SU-DHL-6 (cell line): ENCODE measurements around the gene OAS3.

Experiments used
- H2AFZ ChIP-seq: fragments of 200-600 bp; sonication (generic); 2 replicates; pipeline ENCODE4 v1.6.1; 2014; ENCODE audit warnings: low read depth, mild to moderate bottlenecking, moderate library complexity, mixed read lengths, antibody characterized with exemption, low read length; ENCODE audit not compliant: severe bottlenecking
- H3F3A ChIP-seq: fragments of 200-600 bp; shearing (Covaris generic); 2 replicates; pipeline ENCODE4 v1.6.0; 2016; ENCODE audit warnings: antibody characterized with exemption, mild to moderate bottlenecking; ENCODE audit not compliant: insufficient read depth
- H3K27ac ChIP-seq: fragments of 200-600 bp; sonication (generic); 2 replicates; pipeline ENCODE4 v1.5.1; 2016; ENCODE audit warnings: low read depth, mild to moderate bottlenecking, low read length, moderate library complexity, mixed read lengths
- H3K27me3 ChIP-seq: fragments of 200-600 bp; sonication (generic), shearing (Covaris generic); 2 replicates; pipeline ENCODE4 v1.6.0; 2014; ENCODE audit warnings: mild to moderate bottlenecking, low read length
- H3K36me3 ChIP-seq: fragments of 200-600 bp; sonication (generic); 2 replicates; pipeline ENCODE4 v1.6.1; 2014; ENCODE audit warnings: mild to moderate bottlenecking, low read length, mixed read lengths
- H3K4me2 ChIP-seq: fragments of 300-600, 200-600 bp; shearing (Covaris generic), sonication (generic); 2 replicates; pipeline ENCODE4 v1.6.0; 2014; ENCODE audit warnings: low read length, low read depth, mild to moderate bottlenecking; ENCODE audit not compliant: poor library complexity, severe bottlenecking
- H3K4me3 ChIP-seq: fragments of 200-600 bp; sonication (generic); 2 replicates; pipeline ENCODE4 v1.5.1; 2014; ENCODE audit warnings: antibody characterized with exemption, low read length, mild to moderate bottlenecking, mixed read lengths; ENCODE audit not compliant: insufficient read depth, poor library complexity, severe bottlenecking
- H3K79me2 ChIP-seq: fragments of 200-600 bp; sonication (generic); 2 replicates; pipeline ENCODE4 v1.6.1; 2014; ENCODE audit warnings: mild to moderate bottlenecking, low read length, moderate library complexity; ENCODE audit not compliant: insufficient read depth
- H3K9ac ChIP-seq: fragments of 200-600 bp; sonication (generic); 2 replicates; pipeline ENCODE4 v1.7.0; 2014; ENCODE audit warnings: mild to moderate bottlenecking, low read length
- H3K9me2 ChIP-seq: fragments of 200-600 bp; sonication (generic); replicated peaks from 2 replicates; pipeline ENCODE4 v1.6.1; 2014; ENCODE audit warnings: low read length; ENCODE audit not compliant: insufficient read depth
- H3K9me3 ChIP-seq: fragments of 200-600 bp; sonication (generic); 2 replicates; pipeline ENCODE4 v1.6.1; 2014; ENCODE audit warnings: low read length, mixed read lengths; ENCODE audit not compliant: insufficient read depth
- H4K20me1 ChIP-seq: fragments of 200-600 bp; sonication (generic); 2 replicates; pipeline ENCODE4 v1.6.1; 2014; ENCODE audit warnings: low read depth, mild to moderate bottlenecking, antibody characterized with exemption, low read length, moderate library complexity, mixed read lengths
- CTCF ChIP-seq: fragments of 200-600 bp; sonication (generic); IDR thresholded peaks from one replicate; pipeline ENCODE4 v1.5.1; 2017; ENCODE audit warnings: antibody characterized with exemption, mild to moderate bottlenecking, low read length, moderate library complexity; ENCODE audit not compliant: insufficient read depth, poor library complexity, severe bottlenecking
- EZH2phosphoT487 ChIP-seq: fragments of 200-600 bp; sonication (generic), shearing (Covaris generic); conservative IDR thresholded peaks from 2 replicates; pipeline ENCODE4 v1.6.1; 2018; ENCODE audit warnings: mild to moderate bottlenecking, antibody characterized with exemption, low read length, moderate library complexity, mixed read lengths

The OAS3 gene

GRCh38 chr12:112979041-112979680 lies 40.9 kb downstream of the OAS3 start:
- Histone ChIP-seq H3K9me2 (no peaks in the 10 kb centered on the region), H3K9ac (peak overlapping the region; percentile 50), H3K4me3 (peak overlapping the region; percentile 32), H3K27me3 (no peaks in the 10 kb centered on the region), H3K4me2 (peak overlapping the region; percentile 59), H2AFZ (peak overlapping the region; percentile 45), H3K9me3 (no peaks in the 10 kb centered on the region), H3K27ac (peak overlapping the region; percentile 65), H4K20me1 (no peaks in the 10 kb centered on the region), H3K36me3 (no peaks in the 10 kb centered on the region), H3F3A (no peaks in the 10 kb centered on the region), H3K79me2 (no peaks in the 10 kb centered on the region)
- TF ChIP-seq CTCF: no peak
- no peak for TF ChIP-seq EZH2phosphoT487

GRCh38 chr12:112980491-112981158 lies 42.4 kb downstream of the OAS3 start:
- Histone ChIP-seq H3K9ac (no peak overlapping the region), H3K4me3 (no peak overlapping the region), H4K20me1 (no peaks in the 10 kb centered on the region), H3K9me2 (no peaks in the 10 kb centered on the region), H3K79me2 (no peaks in the 10 kb centered on the region), H3K36me3 (peaks cover 6% of the 10 kb centered on the region; the same call in 1 of the 2 replicates), H3K27ac (no peak overlapping the region), H3K27me3 (no peaks in the 10 kb centered on the region), H2AFZ (no peak overlapping the region), H3K4me2 (peak overlapping the region; percentile 59), H3K9me3 (peaks cover 11% of the 10 kb centered on the region), H3F3A (no peaks in the 10 kb centered on the region)
- TF ChIP-seq EZH2phosphoT487 (no peak), CTCF (no peak)

GRCh38 chr12:112985642-112986290 lies 47.5 kb downstream of the OAS3 start:
- Histone ChIP-seq H3K9me2 (no peaks in the 10 kb centered on the region), H3K27ac (no peak overlapping the region), H3K79me2 (no peaks in the 10 kb centered on the region), H3K36me3 (peaks cover 6% of the 10 kb centered on the region; the same call in 1 of the 2 replicates), H4K20me1 (no peaks in the 10 kb centered on the region), H3K4me3 (no peak overlapping the region), H3K4me2 (no peak overlapping the region), H3K27me3 (no peaks in the 10 kb centered on the region), H3K9me3 (peaks cover 11% of the 10 kb centered on the region), H3F3A (no peaks in the 10 kb centered on the region), H3K9ac (no peak overlapping the region), H2AFZ (no peak overlapping the region)
- TF ChIP-seq EZH2phosphoT487: no peak
- no peak for TF ChIP-seq CTCF
